H1 (cell line): ENCODE results near the gene PGGHG. TPM values are rescaled to one million over a fixed set of nuclear protein-coding genes. Genes with fewer than 3 reads are reported as not detected.
A peak's percentile ranks its signal among the peaks of the same experiment; 100 is the strongest.
"Not testable (repeated sequence)": the region's sequence is repeated elsewhere in the genome, so short reads cannot be mapped to it uniquely, and the experiment has no call there.

ENCODE experiments used
- CTCF ChIA-PET: fragments of 300-600 bp; sonication (Branson Sonifier 250); formaldehyde crosslinking; loops from one replicate; lab custom pipeline; 2021; ENCODE audit not compliant: partially characterized antibody; lab: Charles Lee
- POLR2A ChIA-PET: fragments of 300-600 bp; sonication (Branson Sonifier 250); formaldehyde crosslinking; loops from one replicate; lab custom pipeline; 2021; ENCODE audit warnings: inconsistent platforms; ENCODE audit not compliant: partially characterized antibody; lab: Charles Lee
- DNase-seq, 2 experiments: peaks; one replicate each; pipeline versions ENCODE4 v3.0.0 to v3.0.0-alpha.2; 2010 to 2022; ENCODE audit warnings: low spot score in 2 of 2, low read depth in 1 of 2, mixed read lengths in 1 of 2
- FAIRE-seq: peaks from 2 replicates; lab custom pipeline; 2011; peaks lifted over from hg19 to GRCh38; lab: Jason Lieb, UNC
- H2AFZ ChIP-seq: 2 replicates; pipeline ENCODE4 v1.8.1; 2012; ENCODE audit warnings: low read length, inconsistent platforms
- H2AK5ac ChIP-seq: 2 replicates; pipeline ENCODE4 v1.6.1; 2013; ENCODE audit warnings: low read depth, low read length
- H2BK120ac ChIP-seq: replicated peaks from 2 replicates; pipeline ENCODE3; 2013; ENCODE audit warnings: low read depth, low read length, inconsistent platforms
- H2BK12ac ChIP-seq: 2 replicates; pipeline ENCODE4 v1.6.1; 2013; ENCODE audit warnings: low read depth, low read length
- H2BK15ac ChIP-seq: 2 replicates; pipeline ENCODE4 v1.6.1; 2013; ENCODE audit warnings: low read length
- H2BK20ac ChIP-seq: 2 replicates; pipeline ENCODE4 v1.6.1; 2013; ENCODE audit warnings: low read length
- H2BK5ac ChIP-seq: 2 replicates; pipeline ENCODE4 v1.6.1; 2013; ENCODE audit warnings: low read depth, low read length
- H3K14ac ChIP-seq: 2 replicates; pipeline ENCODE4 v1.6.1; 2013; ENCODE audit warnings: inconsistent platforms; ENCODE audit not compliant: insufficient read length
- H3K18ac ChIP-seq: 2 replicates; pipeline ENCODE4 v1.6.1; 2013; ENCODE audit warnings: low read length; ENCODE audit errors: extremely low read depth
- H3K23ac ChIP-seq: 2 replicates; pipeline ENCODE4 v1.6.1; 2013; ENCODE audit warnings: inconsistent platforms; ENCODE audit not compliant: insufficient read length
- H3K23me2 ChIP-seq: 2 replicates; pipeline ENCODE4 v1.6.1; 2013; ENCODE audit warnings: low read depth, low read length
- H3K27ac ChIP-seq: 2 replicates; pipeline ENCODE4 v1.6.1; 2011; ENCODE audit warnings: low read depth, low read length, inconsistent platforms
- H3K27me3 ChIP-seq, 4 experiments: replicated peaks in 1 of 4; 1 replicate in 1 of 4; 2 replicates in 3 of 4; pipeline versions ENCODE4 v1.6.1 to v1.8.1; 2011 to 2013; ENCODE audit warnings: low read length in 3 of 4, mild to moderate bottlenecking in 3 of 4, inconsistent platforms in 2 of 4, mixed read lengths in 2 of 4, moderate library complexity in 1 of 4; ENCODE audit not compliant: control insufficient read depth in 3 of 4, insufficient read depth in 3 of 4; ENCODE audit errors: extremely low read depth in 1 of 4
- H3K36me3 ChIP-seq, 4 experiments: 2 replicates each; pipeline versions ENCODE4 v1.6.1 to v1.8.1; 2011 to 2013; ENCODE audit warnings: mild to moderate bottlenecking in 4 of 4, low read length in 3 of 4, moderate library complexity in 2 of 4, control low read depth in 1 of 4, inconsistent platforms in 1 of 4; ENCODE audit not compliant: insufficient read depth in 4 of 4, control insufficient read depth in 2 of 4
- H3K4ac ChIP-seq: replicated peaks from 2 replicates; pipeline ENCODE3; 2013; ENCODE audit warnings: low read length, low read depth, mixed read lengths, inconsistent platforms; ENCODE audit not compliant: insufficient read length
- H3K4me1 ChIP-seq, 4 experiments: replicated peaks in 1 of 4; 1 replicate in 1 of 4; 2 replicates in 3 of 4; pipeline versions ENCODE4 v1.6.1 to v1.8.1; 2011 to 2013; ENCODE audit warnings: low read length in 3 of 4, inconsistent platforms in 2 of 4, mixed read lengths in 1 of 4; ENCODE audit not compliant: insufficient read depth in 4 of 4, control insufficient read depth in 3 of 4
- H3K4me2 ChIP-seq, 2 experiments: 2 replicates each; pipeline versions ENCODE4 v1.6.1 to v1.8.1; 2011 to 2013; ENCODE audit warnings: low read depth in 2 of 2, low read length in 2 of 2, control low read depth in 1 of 2, inconsistent platforms in 1 of 2, mild to moderate bottlenecking in 1 of 2; ENCODE audit not compliant: insufficient read depth in 1 of 2
- H3K4me3 ChIP-seq, 4 experiments: fragments of 200-600, 300-600 bp in 1 of 4; sonication (generic), shearing (Covaris generic), sonication (Bioruptor Twin) in 1 of 4; 2 replicates each; pipeline versions ENCODE4 v1.5.1 to v1.8.1; 2011 to 2016; ENCODE audit warnings: low read length in 4 of 4, low read depth in 3 of 4, control low read depth in 2 of 4, inconsistent platforms in 2 of 4, mild to moderate bottlenecking in 2 of 4, mixed read lengths in 1 of 4, moderate library complexity in 1 of 4; ENCODE audit not compliant: insufficient read depth in 2 of 4; ENCODE audit errors: extremely low read depth in 1 of 4
- H3K56ac ChIP-seq: replicated peaks from 2 replicates; pipeline ENCODE3; 2013; ENCODE audit warnings: low read depth, mild to moderate bottlenecking, mixed read lengths, low read length, inconsistent platforms; ENCODE audit not compliant: insufficient read length
- H3K79me1 ChIP-seq: 2 replicates; pipeline ENCODE4 v1.6.1; 2013; ENCODE audit warnings: low read depth, low read length, control low read depth
- H3K79me2 ChIP-seq, 2 experiments: 2 replicates each; pipeline versions ENCODE4 v1.6.1 to v1.8.1; 2012 to 2013; ENCODE audit warnings: low read length in 2 of 2, mild to moderate bottlenecking in 2 of 2, inconsistent platforms in 1 of 2; ENCODE audit not compliant: insufficient read depth in 2 of 2, control insufficient read depth in 1 of 2
- H3K9ac ChIP-seq, 4 experiments: replicated peaks in 1 of 4; 1 replicate in 1 of 4; 2 replicates in 3 of 4; pipeline versions ENCODE4 v1.6.1 to v1.8.1; 2011 to 2013; ENCODE audit warnings: low read depth in 3 of 4, low read length in 3 of 4, control low read depth in 2 of 4, mild to moderate bottlenecking in 2 of 4, moderate library complexity in 2 of 4, inconsistent platforms in 1 of 4; ENCODE audit errors: extremely low read depth in 1 of 4
- H3K9me3 ChIP-seq, 2 experiments: 2 replicates each; pipeline versions ENCODE4 v1.6.1 to v1.8.1; 2012 to 2013; ENCODE audit warnings: mild to moderate bottlenecking in 2 of 2, moderate library complexity in 2 of 2, control low read depth in 1 of 2, inconsistent platforms in 1 of 2, low read depth in 1 of 2, low read length in 1 of 2, mixed read lengths in 1 of 2; ENCODE audit not compliant: insufficient read depth in 2 of 2
- H4K20me1 ChIP-seq, 2 experiments: replicated peaks in 1 of 2; 2 replicates each; pipeline versions ENCODE3 to v1.8.1; 2011 to 2013; ENCODE audit warnings: inconsistent platforms in 2 of 2, low read length in 2 of 2, mild to moderate bottlenecking in 1 of 2; ENCODE audit not compliant: insufficient read depth in 2 of 2, control insufficient read depth in 1 of 2
- H4K5ac ChIP-seq: 2 replicates; pipeline ENCODE4 v1.6.1; 2013; ENCODE audit warnings: low read length, low read depth, mixed read lengths, inconsistent platforms; ENCODE audit not compliant: insufficient read length
- H4K8ac ChIP-seq: 2 replicates; pipeline ENCODE4 v1.8.0; 2013; ENCODE audit warnings: mild to moderate bottlenecking, moderate library complexity, low read length, inconsistent platforms; ENCODE audit not compliant: insufficient read depth; ENCODE audit errors: extremely low read depth
- H4K91ac ChIP-seq: replicated peaks from 2 replicates; pipeline ENCODE3; 2013; ENCODE audit warnings: low read length, mixed read lengths, inconsistent platforms; ENCODE audit not compliant: insufficient read length
- WGBS, 2 experiments: shearing (Covaris generic) in 1 of 2; methylation state at CpG; one replicate each; pipeline versions ENCODE4 v1.1.6 to v1.1.7; 2013 to 2015; ENCODE audit warnings: low lambda C conversion rate in 2 of 2, mixed read lengths in 2 of 2, inconsistent platforms in 1 of 2, low coverage in 1 of 2, missing lambda C conversion rate in 1 of 2; ENCODE audit not compliant: insufficient replicate concordance in 2 of 2, insufficient coverage in 1 of 2, insufficient read length in 1 of 2; ENCODE audit errors: extremely low coverage in 1 of 2, missing lambda C conversion rate in 1 of 2; 5-methylcytosine and 5-hydroxymethylcytosine counted together
- polyA plus RNA-seq, 7 experiments: library from polyadenylated mRNA; depleted of rRNA in 3 of 7; stranded (reverse) in 5 of 7; unstranded in 2 of 7; fragments of >200 nt in 5 of 7; fragments of 200-250 nt in 2 of 7; gene quantifications; 1 replicate in 5 of 7; 2 replicates in 1 of 7; 4 replicates in 1 of 7; pipeline versions ENCODE4 v1.2.1 to v1.2.3, GENCODE V29; 2011 to 2013; ENCODE audit warnings: missing spikeins in 2 of 7, mixed read lengths in 2 of 7
- total RNA-seq: library from RNA; stranded (reverse); fragmentation: NEBNext Ultra II Directional; extraction: Animal tissue kit (Norgen Biotek cat#: 25700); gene quantifications from 2 replicates; pipeline ENCODE4 v1.2.1, GENCODE V29; 2021

The PGGHG gene
- total and polyA plus RNA-seq, 2 of the 8 experiments (the other 6 are each of a cell fraction or from before 2014, with no cell fraction given): 34.8 to 60.7 TPM

GRCh38 chr11:324593-325517, 35.9 kb downstream of the PGGHG start:
- not testable (repeated sequence) for H3K23ac ChIP-seq, H3K4ac ChIP-seq, H2BK120ac ChIP-seq, H3K9ac ChIP-seq, H3K9me3 ChIP-seq, DNase-seq, H3K79me2 ChIP-seq, H3K4me2 ChIP-seq, H3K4me3 ChIP-seq, FAIRE-seq, H3K56ac ChIP-seq, H3K18ac ChIP-seq, H4K8ac ChIP-seq, H3K27ac ChIP-seq, H4K91ac ChIP-seq, H3K23me2 ChIP-seq, H4K20me1 ChIP-seq, H2BK5ac ChIP-seq, H3K79me1 ChIP-seq, H2AK5ac ChIP-seq, H3K27me3 ChIP-seq, H2AFZ ChIP-seq, H4K5ac ChIP-seq, H2BK15ac ChIP-seq, H3K36me3 ChIP-seq, H2BK20ac ChIP-seq, H3K14ac ChIP-seq
- Histone ChIP-seq H2BK12ac (peak overlapping the region; percentile 84; the same call in 1 of the 2 replicates), H3K4me1 (peaks cover 0 to 20% (median 5%) of the 10 kb centered on the region in 4 experiments; a peak in 6 of 7 replicates)
- CTCF ChIA-PET: interaction anchor here (0.7 to 2.3 kb wide), 9 partner anchors 10 to 74 kb away, joined by 3 to 9 read pairs (median 4); partner anchors contain the start of genes IFITM2 and IFITM5
- POLR2A ChIA-PET: interaction anchor here (0.8 to 2.2 kb wide), 3 partner anchors 9 to 24 kb away, joined by 3 to 6 read pairs (median 4); no protein-coding TSS in a partner anchor
- WGBS, 2 experiments: 84% methylated on average over 24 of the region's 34 CpGs; no CpG with 5 or more reads in 1 of the 2 experiments
